ENCODE results near the gene ABLIM2.

DNA sequence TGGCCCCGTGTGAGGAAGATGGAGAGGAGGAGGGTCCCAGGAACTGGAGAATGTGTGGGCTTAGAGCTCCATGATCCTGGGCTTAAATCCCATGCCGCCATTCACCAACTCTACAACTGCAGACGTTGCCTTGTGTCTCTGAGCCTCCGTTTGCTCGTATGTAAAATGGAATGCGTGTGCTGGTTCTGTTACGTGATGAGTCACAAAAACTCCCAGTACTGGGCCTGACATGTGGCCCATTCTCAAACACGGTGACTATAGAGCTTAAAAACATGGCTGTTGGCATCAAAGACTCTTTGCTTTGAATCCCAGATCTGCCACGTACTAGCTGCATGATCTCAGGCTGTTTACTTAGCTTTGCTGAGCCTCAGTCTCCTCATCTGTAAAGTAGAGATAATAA lies 206.0 kb downstream of the ABLIM2 start:
- TF ChIP-seq SREBF2 (IDR thresholded peaks at IDR 0.05) = no peak
- TF ChIP-seq, protein P1, sequence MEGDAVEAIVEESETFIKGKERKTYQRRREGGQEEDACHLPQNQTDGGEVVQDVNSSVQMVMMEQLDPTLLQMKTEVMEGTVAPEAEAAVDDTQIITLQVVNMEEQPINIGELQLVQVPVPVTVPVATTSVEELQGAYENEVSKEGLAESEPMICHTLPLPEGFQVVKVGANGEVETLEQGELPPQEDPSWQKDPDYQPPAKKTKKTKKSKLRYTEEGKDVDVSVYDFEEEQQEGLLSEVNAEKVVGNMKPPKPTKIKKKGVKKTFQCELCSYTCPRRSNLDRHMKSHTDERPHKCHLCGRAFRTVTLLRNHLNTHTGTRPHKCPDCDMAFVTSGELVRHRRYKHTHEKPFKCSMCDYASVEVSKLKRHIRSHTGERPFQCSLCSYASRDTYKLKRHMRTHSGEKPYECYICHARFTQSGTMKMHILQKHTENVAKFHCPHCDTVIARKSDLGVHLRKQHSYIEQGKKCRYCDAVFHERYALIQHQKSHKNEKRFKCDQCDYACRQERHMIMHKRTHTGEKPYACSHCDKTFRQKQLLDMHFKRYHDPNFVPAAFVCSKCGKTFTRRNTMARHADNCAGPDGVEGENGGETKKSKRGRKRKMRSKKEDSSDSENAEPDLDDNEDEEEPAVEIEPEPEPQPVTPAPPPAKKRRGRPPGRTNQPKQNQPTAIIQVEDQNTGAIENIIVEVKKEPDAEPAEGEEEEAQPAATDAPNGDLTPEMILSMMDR (IDR thresholded peaks at IDR 0.05) = no peak
- TF ChIP-seq POLR2A (IDR thresholded peaks at IDR 0.05; ENCODE audit: low read length) = no peak
- no peak for TF ChIP-seq RFX5 (IDR thresholded peaks at IDR 0.05)
- TF ChIP-seq, protein P2, sequence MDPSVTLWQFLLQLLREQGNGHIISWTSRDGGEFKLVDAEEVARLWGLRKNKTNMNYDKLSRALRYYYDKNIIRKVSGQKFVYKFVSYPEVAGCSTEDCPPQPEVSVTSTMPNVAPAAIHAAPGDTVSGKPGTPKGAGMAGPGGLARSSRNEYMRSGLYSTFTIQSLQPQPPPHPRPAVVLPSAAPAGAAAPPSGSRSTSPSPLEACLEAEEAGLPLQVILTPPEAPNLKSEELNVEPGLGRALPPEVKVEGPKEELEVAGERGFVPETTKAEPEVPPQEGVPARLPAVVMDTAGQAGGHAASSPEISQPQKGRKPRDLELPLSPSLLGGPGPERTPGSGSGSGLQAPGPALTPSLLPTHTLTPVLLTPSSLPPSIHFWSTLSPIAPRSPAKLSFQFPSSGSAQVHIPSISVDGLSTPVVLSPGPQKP (IDR thresholded peaks at IDR 0.05; ENCODE audit: low read depth, low read length) = no peak
- no peak for TF ChIP-seq CEBPB (IDR thresholded peaks at IDR 0.05)
- no peak for TF ChIP-seq NR3C1 (IDR thresholded peaks at IDR 0.05)
- TF ChIP-seq FOSL2 (IDR thresholded peaks at IDR 0.05) = no peak
- TF ChIP-seq FOSL2 (CRISPR knock-in tag; IDR thresholded peaks at IDR 0.05) = no peak
- TF ChIP-seq, protein P3, sequence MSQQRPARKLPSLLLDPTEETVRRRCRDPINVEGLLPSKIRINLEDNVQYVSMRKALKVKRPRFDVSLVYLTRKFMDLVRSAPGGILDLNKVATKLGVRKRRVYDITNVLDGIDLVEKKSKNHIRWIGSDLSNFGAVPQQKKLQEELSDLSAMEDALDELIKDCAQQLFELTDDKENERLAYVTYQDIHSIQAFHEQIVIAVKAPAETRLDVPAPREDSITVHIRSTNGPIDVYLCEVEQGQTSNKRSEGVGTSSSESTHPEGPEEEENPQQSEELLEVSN (IDR thresholded peaks at IDR 0.05; ENCODE audit: borderline replicate concordance, low read depth) = no peak
- no peak for TF ChIP-seq SMC3 (IDR thresholded peaks at IDR 0.05)
- TF ChIP-seq CBX2 (IDR thresholded peaks at IDR 0.05; ENCODE audit: borderline replicate concordance, low read depth) = no peak
